ENCODE measurements around the gene AJM1.

The AJM1 gene

GRCh38 chr9:136807281-136808074, 34.8 kb upstream of the AJM1 start, which contains the start of gene RABL6:
Gene RABL6, plus strand, starts transcription at chr9:136807948. Its CDS starts 249 bp downstream, at chr9:136808197.
- in situ Hi-C loops (cut with MboI; ENCODE audit: low sequenced_read_pairs), result no loop called here

GRCh38 chr9:136808075-136808805, 34.0 kb upstream of the AJM1 start:
- in situ Hi-C loops (cut with MboI; ENCODE audit: low sequenced_read_pairs), result no loop called here

GRCh38 chr9:136808806-136809158, 33.5 kb upstream of the AJM1 start:
- in situ Hi-C loops (cut with MboI; ENCODE audit: low sequenced_read_pairs), result no loop called here

GRCh38 chr9:136814725-136815421, 27.4 kb upstream of the AJM1 start:
- in situ Hi-C loops (cut with MboI; ENCODE audit: low sequenced_read_pairs), result no loop called here

- in situ Hi-C loops (cut with MboI; ENCODE audit: low sequenced_read_pairs), result no loop called here
These were observed 26.9 kb upstream of the AJM1 start for GRCh38 chr9:136815422-136815782.

- in situ Hi-C loops (cut with MboI; ENCODE audit: low sequenced_read_pairs), result no loop called here
These were observed 21.1 kb upstream of the AJM1 start for GRCh38 chr9:136820971-136821825.

- in situ Hi-C loops (cut with MboI; ENCODE audit: low sequenced_read_pairs), result no loop called here
These were observed 20.3 kb upstream of the AJM1 start for GRCh38 chr9:136821826-136822544.

- in situ Hi-C loops (cut with MboI; ENCODE audit: low sequenced_read_pairs), result no loop called here
These were observed 18.9 kb upstream of the AJM1 start for GRCh38 chr9:136823136-136824046.

GRCh38 chr9:136824496-136825225, 17.6 kb upstream of the AJM1 start:
- in situ Hi-C loops (cut with MboI; ENCODE audit: low sequenced_read_pairs), result no loop called here

GRCh38 chr9:136825295-136826187, 16.7 kb upstream of the AJM1 start:
- in situ Hi-C loops (cut with MboI; ENCODE audit: low sequenced_read_pairs), result no loop called here

- in situ Hi-C loops (cut with MboI; ENCODE audit: low sequenced_read_pairs), result no loop called here
These were observed 16.1 kb upstream of the AJM1 start for GRCh38 chr9:136826188-136826541.

- in situ Hi-C loops (cut with MboI; ENCODE audit: low sequenced_read_pairs), result no loop called here
These were observed 15.3 kb upstream of the AJM1 start for GRCh38 chr9:136826703-136827582.

GRCh38 chr9:136827794-136828473, 14.3 kb upstream of the AJM1 start:
- in situ Hi-C loops (cut with MboI; ENCODE audit: low sequenced_read_pairs), result no loop called here

- in situ Hi-C loops (cut with MboI; ENCODE audit: low sequenced_read_pairs), result no loop called here
These were observed 13.7 kb upstream of the AJM1 start for GRCh38 chr9:136828474-136829140.

GRCh38 chr9:136829412-136829811, 12.9 kb upstream of the AJM1 start:
- in situ Hi-C loops (cut with MboI; ENCODE audit: low sequenced_read_pairs), result no loop called here
